NOMO-1 treated with dmso at 0.1 percent for 144 hours (cell line): ENCODE data around the gene ZNF219.

Source experiments
- DNase-seq: peaks from one replicate; lab custom pipeline; 2025; ENCODE audit not compliant: unreplicated experiment; lab: John Stamatoyannopoulos, UW

ZNF219 gene

DNA sequence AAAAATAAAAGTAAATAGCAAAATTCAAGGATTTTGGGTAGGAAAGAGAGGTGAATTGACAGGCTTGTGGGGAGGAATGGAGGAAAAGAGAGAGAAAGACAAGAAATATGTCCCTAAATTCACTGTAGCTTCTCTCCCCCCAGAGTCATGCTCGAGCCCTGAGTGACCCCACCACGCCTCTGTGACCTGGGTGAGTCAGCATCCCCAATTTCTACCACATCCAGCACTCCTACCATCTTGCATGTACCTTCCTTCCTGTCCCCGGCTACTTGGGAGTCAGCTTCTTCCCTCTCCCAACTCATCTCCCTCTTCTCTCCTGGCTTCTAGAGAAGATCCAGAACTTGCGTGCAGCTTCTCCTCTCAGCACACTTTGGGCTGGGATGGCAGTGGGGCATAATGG, 9.8 kb downstream of the ZNF219 start:
- no peak for DNase-seq

DNA sequence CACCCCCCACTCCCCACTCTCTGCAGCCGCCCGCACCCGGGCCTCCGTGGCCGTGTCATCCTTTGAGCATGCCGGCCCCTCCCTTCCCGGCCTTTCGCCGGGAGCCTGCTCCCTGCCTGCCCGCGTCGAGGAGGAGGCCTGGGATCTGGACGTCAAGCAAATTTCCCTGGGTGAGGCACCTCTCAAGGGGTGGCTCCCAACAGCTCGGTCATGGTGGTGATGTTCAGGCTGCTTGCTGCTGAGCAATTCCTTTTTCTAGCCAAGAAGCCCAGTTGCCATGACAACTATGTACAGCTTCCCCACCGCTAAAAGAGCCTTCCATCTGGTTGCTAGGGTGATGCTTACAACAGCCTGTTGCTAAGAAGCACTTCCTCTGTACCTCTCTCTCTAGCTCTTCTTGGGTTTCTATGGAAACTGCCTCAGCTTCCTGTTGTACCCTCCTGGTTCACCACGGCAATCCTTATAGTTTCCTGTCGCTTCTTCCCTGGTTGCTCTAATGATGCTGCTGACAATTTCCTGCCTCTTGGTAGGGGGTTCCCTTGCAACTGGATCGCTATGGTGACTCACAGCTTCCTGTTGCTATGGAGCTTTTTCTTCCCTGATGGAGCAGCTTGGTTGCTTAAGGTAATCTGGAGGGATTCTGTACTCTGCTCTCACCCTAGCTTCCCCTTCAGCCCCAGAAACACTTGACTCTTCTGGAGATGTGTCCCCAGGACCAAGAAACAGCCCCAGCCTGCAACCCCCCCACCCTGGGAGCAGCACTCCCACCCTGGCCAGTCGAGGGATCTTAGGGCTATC, 11.0 kb downstream of the ZNF219 start:
- DNase-seq = peak; percentile 78

DNA sequence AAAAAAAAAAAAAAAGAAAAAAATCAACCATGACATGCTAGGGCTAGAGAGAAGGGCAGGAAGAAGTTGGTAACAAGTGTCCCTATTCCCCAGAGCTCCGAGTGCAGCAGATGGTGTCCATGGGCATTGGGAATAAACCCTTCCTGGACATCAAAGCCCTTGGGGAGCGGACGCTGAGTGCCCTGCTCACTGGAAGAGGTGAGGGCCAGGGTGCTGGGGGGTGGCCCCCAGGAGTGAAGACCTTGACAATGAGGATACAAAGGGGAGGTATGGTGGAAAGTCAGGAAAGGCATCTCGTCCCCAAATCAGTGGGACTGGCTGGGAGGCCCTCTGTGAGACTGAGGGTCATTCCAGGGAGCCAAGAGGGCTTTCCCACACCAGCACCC, 11.6 kb downstream of the ZNF219 start:
- no peak for DNase-seq

DNA sequence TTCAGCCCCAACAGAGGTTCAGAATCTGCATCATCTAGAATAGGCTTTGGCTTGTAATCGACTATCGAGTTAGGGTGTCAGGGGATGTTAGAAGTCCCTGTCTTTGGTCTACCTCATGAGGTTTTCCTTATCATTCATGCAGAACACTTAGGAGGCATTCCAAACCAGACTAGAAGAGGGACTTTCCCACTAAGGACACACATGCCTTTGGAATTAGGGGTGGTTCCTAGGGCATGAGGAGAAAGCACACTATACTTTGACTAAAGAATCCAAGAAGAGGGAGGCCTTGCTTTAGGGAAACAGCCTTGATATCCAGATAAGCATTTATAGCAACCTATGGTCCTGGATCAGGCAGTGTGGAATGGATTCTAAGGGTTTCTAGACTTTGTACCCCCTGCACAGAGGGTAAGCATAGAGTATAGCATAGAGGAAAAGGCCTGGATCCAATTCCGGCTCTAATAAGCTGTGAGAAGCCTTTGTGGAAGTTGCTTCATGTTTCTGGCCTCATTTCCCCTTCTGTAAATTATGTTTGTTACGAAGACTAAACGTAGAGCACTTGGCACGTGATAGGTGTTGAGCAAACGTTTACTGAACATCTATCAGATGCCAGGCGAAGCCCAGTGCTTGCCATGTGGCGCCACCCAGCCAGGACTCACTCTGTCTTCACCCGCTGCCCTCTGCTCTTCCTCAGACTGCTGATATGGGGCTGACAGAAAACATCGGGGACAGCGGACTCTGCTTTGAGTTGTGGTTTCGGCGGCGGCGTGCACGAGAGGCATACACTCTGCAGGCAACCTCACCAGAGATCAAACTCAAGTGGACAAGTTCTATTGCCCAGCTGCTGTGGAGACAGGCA, 13.2 kb downstream of the ZNF219 start:
- DNase-seq = peak; percentile 69

DNA sequence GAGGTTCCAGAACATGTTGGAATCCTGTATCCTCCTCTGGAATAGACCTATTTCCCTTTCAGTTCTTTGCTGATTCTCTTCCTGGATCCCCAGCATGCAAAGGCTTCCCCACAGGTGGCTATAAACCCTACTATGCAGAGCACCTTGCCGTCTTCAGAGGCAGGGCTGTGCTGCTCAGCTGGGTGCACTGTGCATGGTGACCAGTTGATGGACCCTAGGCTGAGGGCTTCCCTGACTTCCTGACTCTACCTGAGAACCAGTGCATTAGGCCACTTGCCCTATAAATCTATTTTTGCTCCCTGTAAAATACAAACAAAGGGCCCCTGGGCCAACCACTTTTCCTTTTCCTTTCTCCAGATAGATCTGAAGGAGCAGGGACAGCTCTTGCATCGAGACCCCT, 14.1 kb downstream of the ZNF219 start:
- no peak for DNase-seq

DNA sequence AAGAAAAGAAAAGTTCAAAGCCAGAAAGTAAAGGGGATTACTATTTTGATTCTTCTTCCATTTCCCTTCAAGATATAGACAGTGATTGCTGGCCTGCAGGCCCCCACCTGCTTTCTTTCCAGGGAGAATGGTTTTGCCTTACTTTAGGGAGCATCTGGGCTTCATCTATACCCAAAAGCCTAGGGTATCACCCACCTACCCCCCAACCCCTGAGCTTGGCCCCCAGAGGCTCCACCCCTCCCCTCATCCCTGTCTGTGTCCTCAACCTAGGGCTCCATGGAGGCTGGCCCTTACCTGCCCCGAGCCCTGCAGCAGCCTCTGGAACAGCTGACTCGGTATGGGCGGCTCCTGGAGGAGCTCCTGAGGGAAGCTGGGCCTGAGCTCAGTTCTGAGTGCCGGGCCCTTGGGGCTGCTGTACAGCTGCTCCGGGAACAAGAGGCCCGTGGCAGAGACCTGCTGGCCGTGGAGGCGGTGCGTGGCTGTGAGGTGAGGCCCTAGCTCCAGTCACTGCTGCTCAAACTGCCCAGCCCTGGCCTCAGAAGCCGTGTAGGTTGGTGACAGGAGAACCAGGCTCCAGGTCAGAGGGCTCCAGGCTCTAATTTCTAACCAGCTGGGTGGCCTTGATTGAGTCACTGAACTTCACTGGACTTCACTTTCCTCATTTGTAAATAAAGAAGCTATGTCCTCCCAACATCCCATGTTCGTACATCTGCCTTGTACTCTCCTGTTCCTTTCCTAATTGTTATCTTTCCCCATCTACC, 14.7 kb downstream of the ZNF219 start:
- DNase-seq = no peak

DNA sequence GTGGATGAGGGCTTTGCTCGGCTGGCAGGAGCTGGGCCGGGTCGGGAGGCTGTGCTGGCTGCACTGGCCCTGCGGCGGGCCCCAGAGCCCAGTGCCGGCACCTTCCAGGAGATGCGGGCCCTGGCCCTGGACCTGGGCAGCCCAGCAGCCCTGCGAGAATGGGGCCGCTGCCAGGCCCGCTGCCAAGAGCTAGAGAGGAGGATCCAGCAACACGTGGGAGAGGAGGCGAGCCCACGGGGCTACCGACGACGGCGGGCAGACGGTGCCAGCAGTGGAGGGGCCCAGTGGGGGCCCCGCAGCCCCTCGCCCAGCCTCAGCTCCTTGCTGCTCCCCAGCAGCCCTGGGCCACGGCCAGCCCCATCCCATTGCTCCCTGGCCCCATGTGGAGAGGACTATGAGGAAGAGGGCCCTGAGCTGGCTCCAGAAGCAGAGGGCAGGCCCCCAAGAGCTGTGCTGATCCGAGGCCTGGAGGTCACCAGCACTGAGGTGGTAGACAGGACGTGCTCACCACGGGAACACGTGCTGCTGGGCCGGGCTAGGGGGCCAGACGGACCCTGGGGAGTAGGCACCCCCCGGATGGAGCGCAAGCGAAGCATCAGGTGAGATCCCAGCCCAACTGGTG, 16.8 kb downstream of the ZNF219 start:
- DNase-seq = no peak

DNA sequence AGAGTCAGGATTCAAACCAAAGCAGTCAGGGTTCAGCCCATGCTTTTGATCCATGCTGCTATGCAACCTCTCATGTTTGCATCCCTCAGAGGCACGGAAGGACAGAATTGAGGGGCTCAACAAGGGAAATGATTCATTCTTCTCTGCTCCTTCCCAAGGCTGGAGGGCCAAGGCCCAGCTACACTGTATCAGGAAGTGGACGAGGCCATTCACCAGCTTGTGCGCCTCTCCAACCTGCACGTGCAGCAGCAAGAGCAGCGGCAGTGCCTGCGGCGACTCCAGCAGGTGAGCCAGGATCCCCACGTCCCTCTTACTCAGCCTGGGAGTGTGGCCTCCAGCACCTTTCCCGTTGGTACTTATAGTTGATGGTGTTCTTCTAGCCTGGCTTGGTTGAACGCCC, 19.7 kb downstream of the ZNF219 start:
- no peak for DNase-seq

DNA sequence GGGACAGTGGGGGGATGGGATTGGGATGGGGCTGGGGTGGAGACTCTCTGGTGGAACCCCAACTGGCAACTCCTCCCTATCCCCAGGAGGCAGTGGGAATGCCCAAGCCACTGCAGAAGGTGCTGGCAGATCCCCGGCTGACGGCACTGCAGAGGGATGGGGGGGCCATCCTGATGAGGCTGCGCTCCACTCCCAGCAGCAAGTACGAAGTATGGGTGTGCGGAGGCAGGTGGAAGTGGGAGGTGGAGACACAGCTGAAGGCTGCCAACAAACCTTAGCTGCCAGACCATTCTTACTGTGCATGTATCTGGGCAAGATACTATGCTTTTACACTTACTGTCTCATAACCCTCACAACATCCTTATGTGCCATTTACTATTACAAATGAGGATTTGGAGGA, 20.2 kb downstream of the ZNF219 start:
- DNase-seq = no peak

DNA sequence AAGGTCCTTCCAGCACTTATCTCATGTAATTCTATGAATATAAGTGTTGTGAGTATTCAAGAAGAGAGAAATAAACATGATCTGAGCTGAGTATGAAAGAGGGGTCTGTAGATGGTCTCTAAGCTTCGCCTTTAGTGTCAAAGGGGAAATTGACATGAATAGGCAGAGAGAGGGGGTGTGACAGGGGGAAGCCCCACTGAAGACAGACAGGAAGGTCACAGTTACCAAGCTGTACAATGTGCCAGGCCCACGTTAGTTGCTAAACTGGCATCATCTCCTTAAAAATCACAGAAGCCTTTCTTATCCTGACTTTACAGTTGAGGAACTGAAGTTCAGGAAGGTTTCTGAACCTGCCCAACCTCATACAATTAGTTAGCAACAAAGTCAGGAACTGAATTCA, 20.8 kb downstream of the ZNF219 start:
- DNase-seq = no peak

DNA sequence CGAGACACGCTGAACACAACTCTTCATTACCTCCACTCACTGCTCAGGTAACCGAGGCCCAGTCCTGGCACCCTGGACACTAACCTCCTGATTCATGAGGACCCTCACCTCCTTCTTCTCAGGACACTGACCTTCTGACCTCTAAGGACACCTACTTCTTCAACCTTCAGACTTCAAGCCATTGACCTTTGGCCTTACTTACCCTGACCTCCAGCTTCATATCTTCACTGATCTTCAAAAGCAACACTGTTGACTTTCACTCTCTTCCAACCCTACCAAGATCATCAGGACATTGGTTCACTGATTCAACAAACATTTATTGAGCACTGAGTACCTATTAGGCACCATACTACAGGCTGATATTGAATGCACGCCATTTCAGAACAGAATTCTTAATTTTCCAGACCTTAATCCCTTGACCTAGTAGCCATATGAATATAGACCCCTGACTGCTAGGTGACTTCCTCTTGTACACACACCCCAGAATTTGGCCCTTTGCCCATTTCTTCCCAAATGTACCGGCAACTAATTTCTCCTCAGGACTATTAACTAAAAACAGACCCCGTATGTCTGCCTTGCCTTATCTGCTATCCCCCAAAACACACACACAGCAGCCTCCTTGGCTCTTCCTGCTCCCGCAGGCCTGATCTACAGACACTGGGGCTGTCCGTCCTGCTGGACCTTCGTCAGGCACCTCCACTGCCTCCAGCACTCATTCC, 22.6 kb downstream of the ZNF219 start:
- no peak for DNase-seq

DNA sequence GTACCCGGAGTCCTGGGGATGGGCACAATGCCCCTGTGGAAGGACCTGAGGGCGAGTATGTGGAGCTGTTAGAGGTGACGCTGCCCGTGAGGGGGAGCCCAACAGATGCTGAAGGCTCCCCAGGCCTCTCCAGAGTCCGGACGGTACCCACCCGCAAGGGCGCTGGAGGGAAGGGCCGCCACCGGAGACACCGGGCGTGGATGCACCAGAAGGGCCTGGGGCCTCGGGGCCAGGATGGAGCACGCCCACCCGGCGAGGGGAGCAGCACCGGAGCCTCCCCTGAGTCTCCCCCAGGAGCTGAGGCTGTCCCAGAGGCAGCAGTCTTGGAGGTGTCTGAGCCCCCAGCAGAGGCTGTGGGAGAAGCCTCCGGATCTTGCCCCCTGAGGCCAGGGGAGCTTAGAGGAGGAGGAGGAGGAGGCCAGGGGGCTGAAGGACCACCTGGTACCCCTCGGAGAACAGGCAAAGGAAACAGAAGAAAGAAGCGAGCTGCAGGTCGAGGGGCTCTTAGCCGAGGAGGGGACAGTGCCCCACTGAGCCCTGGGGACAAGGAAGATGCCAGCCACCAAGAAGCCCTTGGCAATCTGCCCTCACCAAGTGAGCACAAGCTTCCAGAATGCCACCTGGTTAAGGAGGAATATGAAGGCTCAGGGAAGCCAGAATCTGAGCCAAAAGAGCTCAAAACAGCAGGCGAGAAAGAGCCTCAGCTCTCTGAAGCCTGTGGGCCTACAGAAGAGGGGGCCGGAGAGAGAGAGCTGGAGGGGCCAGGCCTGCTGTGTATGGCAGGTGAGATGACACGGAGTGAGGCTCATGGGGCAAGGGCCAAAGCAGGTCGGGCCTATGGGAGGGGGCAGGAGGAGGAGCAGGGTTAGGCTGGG, 23.8 kb downstream of the ZNF219 start:
- no peak for DNase-seq

DNA sequence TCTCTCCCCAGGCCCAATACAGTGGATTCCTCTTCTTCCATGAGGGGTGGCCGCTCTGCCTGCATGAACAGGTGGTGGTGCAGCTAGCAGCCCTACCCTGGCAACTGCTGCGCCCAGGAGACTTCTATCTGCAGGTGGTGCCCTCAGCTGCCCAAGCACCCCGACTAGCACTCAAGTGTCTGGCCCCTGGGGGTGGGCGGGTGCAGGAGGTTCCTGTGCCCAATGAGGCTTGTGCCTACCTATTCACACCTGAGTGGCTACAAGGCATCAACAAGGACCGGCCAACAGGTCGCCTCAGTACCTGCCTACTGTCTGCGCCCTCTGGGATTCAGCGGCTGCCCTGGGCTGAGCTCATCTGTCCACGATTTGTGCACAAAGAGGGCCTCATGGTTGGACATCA, 24.5 kb downstream of the ZNF219 start:
- DNase-seq = no peak

DNA sequence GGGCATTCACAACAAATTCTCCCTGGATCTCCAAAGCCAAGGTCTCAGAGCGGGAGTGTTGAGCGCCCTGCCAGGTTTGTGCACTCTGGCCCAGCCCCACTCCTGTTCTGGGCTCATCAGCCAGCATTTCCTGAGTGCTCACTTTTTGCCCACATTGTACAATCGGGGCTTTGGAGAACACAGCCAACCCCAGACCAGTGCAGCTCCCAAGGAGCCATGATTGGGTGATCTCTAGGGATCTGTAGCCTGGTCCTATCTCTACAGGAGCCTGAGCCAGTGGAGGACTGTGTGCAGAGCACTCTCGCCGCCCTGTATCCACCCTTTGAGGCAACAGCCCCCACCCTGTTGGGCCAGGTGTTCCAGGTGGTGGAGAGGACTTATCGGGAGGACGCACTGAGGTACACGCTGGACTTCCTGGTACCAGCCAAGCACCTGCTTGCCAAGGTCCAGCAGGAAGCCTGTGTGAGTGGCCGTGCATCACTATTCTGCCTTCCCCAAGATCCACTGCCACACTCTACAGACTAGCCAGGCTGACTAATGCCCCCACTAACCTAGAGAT, 25.6 kb downstream of the ZNF219 start:
- DNase-seq = no peak

DNA sequence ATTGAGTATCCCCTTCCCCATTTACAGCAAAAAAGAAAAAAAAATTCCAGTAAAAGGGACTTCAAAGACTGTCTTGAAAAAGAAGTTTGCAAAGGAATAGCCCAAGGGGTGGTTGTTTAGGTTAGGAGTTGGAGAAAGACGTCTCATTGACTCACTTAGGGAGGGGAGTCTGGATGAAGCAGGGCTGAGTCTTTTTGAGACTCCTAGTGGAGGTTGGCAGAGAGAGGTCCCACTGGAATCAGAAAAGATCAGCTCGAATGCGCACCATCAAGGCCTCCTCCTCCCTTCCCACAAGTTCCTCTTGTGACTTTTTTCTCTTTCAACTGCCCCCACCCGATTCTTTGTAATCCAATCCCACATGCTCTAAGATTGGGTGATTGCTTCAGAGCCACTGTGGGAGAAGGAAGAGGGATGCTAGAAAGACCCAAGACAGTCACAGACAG, 26.4 kb downstream of the ZNF219 start:
- DNase-seq = peak; percentile 75

DNA sequence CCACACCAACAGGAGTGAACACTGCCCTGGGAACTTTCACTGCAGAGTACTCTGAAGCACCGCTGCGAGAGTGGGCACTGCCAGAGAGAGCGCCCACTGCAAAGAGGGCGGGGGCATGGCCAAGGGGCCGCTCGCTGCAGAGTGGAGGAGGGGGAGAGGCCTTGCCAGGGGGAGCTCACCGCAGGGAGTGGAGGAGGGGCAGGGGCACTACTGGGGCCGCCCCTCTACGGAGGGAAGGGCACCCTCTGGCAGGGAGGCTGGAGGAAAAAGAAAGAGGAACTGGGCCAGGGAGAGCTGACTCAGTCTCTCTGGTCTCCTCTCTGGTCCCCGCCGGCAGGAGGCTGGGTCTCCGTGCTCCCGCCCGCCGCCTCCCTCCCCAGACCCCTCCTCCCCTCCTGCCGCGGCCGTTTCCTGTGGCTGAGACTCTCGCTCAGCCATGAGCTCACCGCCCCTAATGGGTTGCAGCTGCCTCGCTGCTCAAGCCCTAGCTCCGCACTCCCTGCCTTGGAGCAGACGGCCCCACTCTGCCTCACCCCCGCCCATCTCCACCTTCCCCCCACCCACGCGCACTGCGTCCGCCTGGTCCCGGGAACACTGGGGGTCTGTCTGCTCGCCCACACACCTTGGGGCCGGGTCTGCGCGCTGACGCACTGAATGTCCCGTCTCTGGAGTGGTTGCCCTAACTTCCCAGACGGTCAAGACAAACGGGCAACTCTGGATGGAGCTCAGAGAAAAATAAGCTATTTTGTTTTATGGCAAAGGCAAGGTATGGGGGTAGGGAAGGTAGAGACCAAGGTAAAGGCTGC, 27.0 kb downstream of the ZNF219 start:
- peak; percentile 95 for DNase-seq

DNA sequence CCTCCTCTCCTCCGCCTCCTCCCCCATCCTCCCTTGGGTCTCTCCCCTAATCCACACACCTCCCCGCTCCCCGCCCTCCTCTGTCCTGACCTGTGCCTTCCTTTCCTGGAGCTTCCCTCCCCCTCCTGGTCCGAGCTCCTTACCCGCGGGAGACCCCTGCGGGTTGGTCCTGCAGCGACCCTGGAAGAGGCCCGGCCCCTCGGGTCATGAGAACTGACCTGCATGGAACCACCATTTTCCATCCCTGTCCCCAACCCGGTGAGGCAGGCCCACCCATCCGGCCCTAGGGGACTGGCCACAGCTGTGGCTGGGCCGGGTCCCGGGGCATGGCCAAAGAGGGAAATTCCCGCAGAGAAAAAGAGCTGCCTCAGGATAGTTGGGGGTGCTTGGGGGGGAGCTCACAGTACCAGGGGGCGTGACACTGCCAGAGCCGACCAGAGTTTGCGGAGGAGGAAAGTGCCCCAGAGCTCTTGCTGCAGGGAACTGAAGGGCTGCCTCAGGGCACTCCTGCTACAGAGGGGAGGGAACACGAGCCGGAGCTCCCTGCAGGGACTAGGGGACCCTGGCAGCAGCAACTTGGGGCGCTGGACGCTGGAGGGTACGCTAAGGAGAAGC, 27.7 kb downstream of the ZNF219 start:
- peak; percentile 40 for DNase-seq

DNA sequence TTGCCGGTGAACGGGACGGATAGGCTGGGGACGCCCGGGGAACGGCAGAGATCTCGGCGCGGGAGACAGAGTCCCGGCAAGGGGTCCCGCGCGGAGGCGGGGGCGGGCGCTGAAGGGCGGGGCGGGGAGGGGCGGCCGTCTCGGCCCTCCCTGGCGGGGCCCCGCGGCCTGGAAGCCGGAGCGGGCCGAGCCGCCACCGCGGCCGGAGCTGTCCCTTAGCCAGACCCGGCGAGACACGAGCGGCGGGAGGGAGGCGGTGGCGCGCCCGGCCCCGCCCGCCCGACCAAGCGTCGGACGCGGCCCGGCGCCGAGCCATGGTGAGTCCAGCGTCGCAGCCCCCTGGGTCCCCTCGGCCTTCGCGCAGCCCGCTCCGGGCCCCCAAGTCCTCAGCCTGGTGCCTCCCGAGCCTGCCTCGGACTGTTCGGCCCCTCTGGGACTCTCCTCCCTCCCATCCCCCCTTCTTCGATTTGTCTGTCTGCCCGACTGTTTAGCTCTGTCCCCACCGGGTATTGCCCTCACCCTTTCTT, 28.3 kb downstream of the ZNF219 start, which contains the start of gene ARHGEF40:
TSS of gene ARHGEF40 (plus strand) at position 222 of the 527 bp plus-strand sequence. CDS start at position 315, 93 bp downstream.
- DNase-seq = peak; percentile 5
